ENCODE results near the gene ERCC6. TPM values are rescaled to one million over a fixed set of nuclear protein-coding genes. Genes with fewer than 3 reads are reported as not detected.

Gene ERCC6
- total and polyA plus RNA-seq, 12 donors: 3.7 to 27.9 (median 16.8) TPM

DNA sequence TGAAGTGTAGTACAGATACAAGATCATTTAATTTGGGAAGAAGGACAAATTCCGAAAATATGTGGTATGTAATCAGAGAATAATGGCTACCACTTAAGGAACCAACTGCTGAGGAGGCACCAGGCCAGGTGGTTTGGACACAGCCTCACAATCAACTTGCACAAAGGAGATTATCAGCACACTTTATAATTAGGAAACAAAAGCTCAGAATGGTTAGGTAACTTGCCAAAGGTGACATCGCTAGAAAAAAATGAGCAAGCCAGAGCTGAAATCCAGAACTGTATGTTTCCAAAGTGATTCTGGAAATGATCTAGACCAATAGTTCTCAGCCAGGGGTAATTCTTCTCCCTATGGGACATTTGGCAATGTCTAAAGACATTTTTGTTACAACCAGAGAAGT is 36.6 kb downstream of the ERCC6 start:
- no peak overlapping the region for H3K4me3 ChIP-seq
- 87 to 98% (median 96%) methylated on average over 2 of the region's 2 CpGs for WGBS, 4 donors
- no peaks in the 10 kb centered on the region for H3K36me3 ChIP-seq (replicated peaks in 1 of 2)
- H3K27ac ChIP-seq: no peak overlapping the region
- H3K27me3 ChIP-seq: no peaks in the 10 kb centered on the region
- no peaks in the 10 kb centered on the region for H3K9me3 ChIP-seq (replicated peaks in 1 of 3)
- TF ChIP-seq CTCF (IDR thresholded peaks at IDR 0.05) (no peak), POLR2A (IDR thresholded peaks at IDR 0.05) (no peak)
- intact Hi-C loops (cut with DNase I): no loop called here
- DNase-seq: no peak
- peaks cover 0 to 5% of the 10 kb centered on the region in 2 donors for H3K4me1 ChIP-seq (replicated peaks in 1 of 2)

- intact Hi-C loops (cut with DNase I): no loop called here
- 64 to 92% (median 86%) methylated on average over 1 of the region's 1 CpG for WGBS, 4 donors
- no peaks in the 10 kb centered on the region for H3K27me3 ChIP-seq
- peaks cover 4 to 9% of the 10 kb centered on the region in 2 donors for H3K4me1 ChIP-seq (replicated peaks in 1 of 2)
- no peak for DNase-seq
- no peak overlapping the region for H3K27ac ChIP-seq
- H3K36me3 ChIP-seq (replicated peaks in 1 of 2): no peaks in the 10 kb centered on the region
- TF ChIP-seq POLR2A (IDR thresholded peaks at IDR 0.05) (no peak), CTCF (IDR thresholded peaks at IDR 0.05) (no peak)
- H3K9me3 ChIP-seq (replicated peaks in 1 of 3): no peaks in the 10 kb centered on the region
- H3K4me3 ChIP-seq: no peak overlapping the region
These were observed 38.5 kb downstream of the ERCC6 start for GRCh38 chr10:49500412-49500811.

DNA sequence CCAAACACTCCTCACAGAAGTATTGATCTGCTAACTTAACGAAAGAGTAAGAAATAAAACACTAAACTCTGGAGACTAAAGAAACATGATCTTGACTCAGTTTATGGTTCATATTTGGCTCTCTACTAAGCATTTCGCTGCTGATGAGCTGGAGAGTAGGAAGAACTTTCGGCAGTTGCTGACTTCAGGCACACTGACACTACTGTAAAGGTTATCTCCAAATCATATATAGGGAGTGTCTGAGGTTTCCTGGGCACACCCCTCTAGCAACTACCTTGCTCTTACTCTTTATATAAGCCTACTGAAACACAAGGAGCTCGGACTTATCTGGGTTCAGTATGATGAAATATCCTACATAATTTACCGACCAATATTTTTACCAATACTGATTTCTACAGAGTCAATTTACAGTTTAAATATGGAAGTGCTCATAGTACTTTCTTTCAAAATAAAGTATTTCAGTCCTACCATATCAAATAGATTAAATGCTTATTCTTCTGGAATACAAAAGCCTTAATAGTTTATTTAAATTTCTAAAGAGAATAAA is 39.5 kb downstream of the ERCC6 start:
- H3K4me1 ChIP-seq (replicated peaks in 1 of 2): peaks cover 4 to 9% of the 10 kb centered on the region in 2 donors
- no peak overlapping the region for H3K27ac ChIP-seq
- intact Hi-C loops (cut with DNase I): no loop called here
- TF ChIP-seq CTCF (IDR thresholded peaks at IDR 0.05) (no peak), POLR2A (IDR thresholded peaks at IDR 0.05) (no peak)
- H3K36me3 ChIP-seq (replicated peaks in 1 of 2): no peaks in the 10 kb centered on the region
- no peaks in the 10 kb centered on the region for H3K9me3 ChIP-seq (replicated peaks in 1 of 3)
- DNase-seq: no peak
- WGBS, 4 donors: 96 to 98% (median 97%) methylated on average over 5 of the region's 5 CpGs
- no peak overlapping the region for H3K4me3 ChIP-seq
- H3K27me3 ChIP-seq: no peaks in the 10 kb centered on the region

DNA sequence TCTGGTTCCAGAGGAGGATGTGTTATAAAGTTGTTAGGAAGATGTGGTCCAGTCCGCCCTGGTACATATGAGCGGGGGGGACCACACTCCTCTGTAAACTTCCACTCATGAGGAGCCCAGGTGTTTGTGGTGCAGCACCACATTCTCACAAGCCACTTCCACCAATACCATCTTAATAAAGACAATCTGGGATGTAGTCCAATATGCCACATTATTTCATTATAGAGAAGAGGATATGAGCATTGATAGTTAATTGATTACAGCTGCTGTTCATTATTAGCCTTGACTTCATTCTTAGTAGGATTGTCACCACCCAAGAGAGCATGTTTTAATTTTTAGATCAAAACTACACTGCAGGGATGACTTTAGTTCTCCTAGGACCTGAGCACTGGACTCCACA is 40.5 kb downstream of the ERCC6 start:
- Histone ChIP-seq H3K4me1 (replicated peaks in 1 of 2) (peaks cover 4 to 9% of the 10 kb centered on the region in 2 donors), H3K27me3 (no peaks in the 10 kb centered on the region), H3K27ac (no peak overlapping the region), H3K9me3 (replicated peaks in 1 of 3) (no peaks in the 10 kb centered on the region), H3K4me3 (no peak overlapping the region), H3K36me3 (replicated peaks in 1 of 2) (no peaks in the 10 kb centered on the region)
- intact Hi-C loops (cut with DNase I): no loop called here
- no peak for DNase-seq
- WGBS, 4 donors: 93 to 98% (median 97%) methylated on average over 2 of the region's 2 CpGs
- TF ChIP-seq POLR2A (IDR thresholded peaks at IDR 0.05) (no peak), CTCF (IDR thresholded peaks at IDR 0.05) (no peak)
